H1 (cell line): ENCODE results near the gene GUCY2D. TPM values are rescaled to one million over a fixed set of nuclear protein-coding genes. Genes with fewer than 3 reads are reported as not detected.

Experiments
- CTCF ChIA-PET: fragments of 300-600 bp; sonication (Branson Sonifier 250); formaldehyde crosslinking; loops from one replicate; lab custom pipeline; 2021; ENCODE audit not compliant: partially characterized antibody; lab: Charles Lee
- POLR2A ChIA-PET: fragments of 300-600 bp; sonication (Branson Sonifier 250); formaldehyde crosslinking; loops from one replicate; lab custom pipeline; 2021; ENCODE audit warnings: inconsistent platforms; ENCODE audit not compliant: partially characterized antibody; lab: Charles Lee
- DNase-seq, 2 experiments: peaks; one replicate each; pipeline versions ENCODE4 v3.0.0 to v3.0.0-alpha.2; 2010 to 2022; ENCODE audit warnings: low spot score in 2 of 2, low read depth in 1 of 2, mixed read lengths in 1 of 2
- FAIRE-seq: peaks from 2 replicates; lab custom pipeline; 2011; peaks lifted over from hg19 to GRCh38; lab: Jason Lieb, UNC
- H2AFZ ChIP-seq: 2 replicates; pipeline ENCODE4 v1.8.1; 2012; ENCODE audit warnings: low read length, inconsistent platforms
- H2AK5ac ChIP-seq: 2 replicates; pipeline ENCODE4 v1.6.1; 2013; ENCODE audit warnings: low read depth, low read length
- H2BK120ac ChIP-seq: replicated peaks from 2 replicates; pipeline ENCODE3; 2013; ENCODE audit warnings: low read depth, low read length, inconsistent platforms
- H2BK12ac ChIP-seq: 2 replicates; pipeline ENCODE4 v1.6.1; 2013; ENCODE audit warnings: low read depth, low read length
- H2BK15ac ChIP-seq: 2 replicates; pipeline ENCODE4 v1.6.1; 2013; ENCODE audit warnings: low read length
- H2BK20ac ChIP-seq: 2 replicates; pipeline ENCODE4 v1.6.1; 2013; ENCODE audit warnings: low read length
- H2BK5ac ChIP-seq: 2 replicates; pipeline ENCODE4 v1.6.1; 2013; ENCODE audit warnings: low read depth, low read length
- H3K14ac ChIP-seq: 2 replicates; pipeline ENCODE4 v1.6.1; 2013; ENCODE audit warnings: inconsistent platforms; ENCODE audit not compliant: insufficient read length
- H3K18ac ChIP-seq: 2 replicates; pipeline ENCODE4 v1.6.1; 2013; ENCODE audit warnings: low read length; ENCODE audit errors: extremely low read depth
- H3K23ac ChIP-seq: 2 replicates; pipeline ENCODE4 v1.6.1; 2013; ENCODE audit warnings: inconsistent platforms; ENCODE audit not compliant: insufficient read length
- H3K23me2 ChIP-seq: 2 replicates; pipeline ENCODE4 v1.6.1; 2013; ENCODE audit warnings: low read depth, low read length
- H3K27ac ChIP-seq: 2 replicates; pipeline ENCODE4 v1.6.1; 2011; ENCODE audit warnings: low read depth, low read length, inconsistent platforms
- H3K27me3 ChIP-seq, 4 experiments: replicated peaks in 1 of 4; 1 replicate in 1 of 4; 2 replicates in 3 of 4; pipeline versions ENCODE4 v1.6.1 to v1.8.1; 2011 to 2013; ENCODE audit warnings: low read length in 3 of 4, mild to moderate bottlenecking in 3 of 4, inconsistent platforms in 2 of 4, mixed read lengths in 2 of 4, moderate library complexity in 1 of 4; ENCODE audit not compliant: control insufficient read depth in 3 of 4, insufficient read depth in 3 of 4; ENCODE audit errors: extremely low read depth in 1 of 4
- H3K36me3 ChIP-seq, 4 experiments: 2 replicates each; pipeline versions ENCODE4 v1.6.1 to v1.8.1; 2011 to 2013; ENCODE audit warnings: mild to moderate bottlenecking in 4 of 4, low read length in 3 of 4, moderate library complexity in 2 of 4, control low read depth in 1 of 4, inconsistent platforms in 1 of 4; ENCODE audit not compliant: insufficient read depth in 4 of 4, control insufficient read depth in 2 of 4
- H3K4ac ChIP-seq: replicated peaks from 2 replicates; pipeline ENCODE3; 2013; ENCODE audit warnings: low read length, low read depth, mixed read lengths, inconsistent platforms; ENCODE audit not compliant: insufficient read length
- H3K4me1 ChIP-seq, 4 experiments: replicated peaks in 1 of 4; 1 replicate in 1 of 4; 2 replicates in 3 of 4; pipeline versions ENCODE4 v1.6.1 to v1.8.1; 2011 to 2013; ENCODE audit warnings: low read length in 3 of 4, inconsistent platforms in 2 of 4, mixed read lengths in 1 of 4; ENCODE audit not compliant: insufficient read depth in 4 of 4, control insufficient read depth in 3 of 4
- H3K4me2 ChIP-seq, 2 experiments: 2 replicates each; pipeline versions ENCODE4 v1.6.1 to v1.8.1; 2011 to 2013; ENCODE audit warnings: low read depth in 2 of 2, low read length in 2 of 2, control low read depth in 1 of 2, inconsistent platforms in 1 of 2, mild to moderate bottlenecking in 1 of 2; ENCODE audit not compliant: insufficient read depth in 1 of 2
- H3K4me3 ChIP-seq, 4 experiments: fragments of 200-600, 300-600 bp in 1 of 4; sonication (generic), shearing (Covaris generic), sonication (Bioruptor Twin) in 1 of 4; 2 replicates each; pipeline versions ENCODE4 v1.5.1 to v1.8.1; 2011 to 2016; ENCODE audit warnings: low read length in 4 of 4, low read depth in 3 of 4, control low read depth in 2 of 4, inconsistent platforms in 2 of 4, mild to moderate bottlenecking in 2 of 4, mixed read lengths in 1 of 4, moderate library complexity in 1 of 4; ENCODE audit not compliant: insufficient read depth in 2 of 4; ENCODE audit errors: extremely low read depth in 1 of 4
- H3K56ac ChIP-seq: replicated peaks from 2 replicates; pipeline ENCODE3; 2013; ENCODE audit warnings: low read depth, mild to moderate bottlenecking, mixed read lengths, low read length, inconsistent platforms; ENCODE audit not compliant: insufficient read length
- H3K79me1 ChIP-seq: 2 replicates; pipeline ENCODE4 v1.6.1; 2013; ENCODE audit warnings: low read depth, low read length, control low read depth
- H3K79me2 ChIP-seq, 2 experiments: 2 replicates each; pipeline versions ENCODE4 v1.6.1 to v1.8.1; 2012 to 2013; ENCODE audit warnings: low read length in 2 of 2, mild to moderate bottlenecking in 2 of 2, inconsistent platforms in 1 of 2; ENCODE audit not compliant: insufficient read depth in 2 of 2, control insufficient read depth in 1 of 2
- H3K9ac ChIP-seq, 4 experiments: replicated peaks in 1 of 4; 1 replicate in 1 of 4; 2 replicates in 3 of 4; pipeline versions ENCODE4 v1.6.1 to v1.8.1; 2011 to 2013; ENCODE audit warnings: low read depth in 3 of 4, low read length in 3 of 4, control low read depth in 2 of 4, mild to moderate bottlenecking in 2 of 4, moderate library complexity in 2 of 4, inconsistent platforms in 1 of 4; ENCODE audit errors: extremely low read depth in 1 of 4
- H3K9me3 ChIP-seq, 2 experiments: 2 replicates each; pipeline versions ENCODE4 v1.6.1 to v1.8.1; 2012 to 2013; ENCODE audit warnings: mild to moderate bottlenecking in 2 of 2, moderate library complexity in 2 of 2, control low read depth in 1 of 2, inconsistent platforms in 1 of 2, low read depth in 1 of 2, low read length in 1 of 2, mixed read lengths in 1 of 2; ENCODE audit not compliant: insufficient read depth in 2 of 2
- H4K20me1 ChIP-seq, 2 experiments: replicated peaks in 1 of 2; 2 replicates each; pipeline versions ENCODE3 to v1.8.1; 2011 to 2013; ENCODE audit warnings: inconsistent platforms in 2 of 2, low read length in 2 of 2, mild to moderate bottlenecking in 1 of 2; ENCODE audit not compliant: insufficient read depth in 2 of 2, control insufficient read depth in 1 of 2
- H4K5ac ChIP-seq: 2 replicates; pipeline ENCODE4 v1.6.1; 2013; ENCODE audit warnings: low read length, low read depth, mixed read lengths, inconsistent platforms; ENCODE audit not compliant: insufficient read length
- H4K8ac ChIP-seq: 2 replicates; pipeline ENCODE4 v1.8.0; 2013; ENCODE audit warnings: mild to moderate bottlenecking, moderate library complexity, low read length, inconsistent platforms; ENCODE audit not compliant: insufficient read depth; ENCODE audit errors: extremely low read depth
- H4K91ac ChIP-seq: replicated peaks from 2 replicates; pipeline ENCODE3; 2013; ENCODE audit warnings: low read length, mixed read lengths, inconsistent platforms; ENCODE audit not compliant: insufficient read length
- RBBP5 ChIP-seq: IDR thresholded peaks from 2 replicates; pipeline ENCODE4 v1.7.1; 2012; ENCODE audit warnings: low read depth, mild to moderate bottlenecking, inconsistent platforms, low read length, moderate library complexity, borderline replicate concordance
- WGBS, 2 experiments: shearing (Covaris generic) in 1 of 2; methylation state at CpG; one replicate each; pipeline versions ENCODE4 v1.1.6 to v1.1.7; 2013 to 2015; ENCODE audit warnings: low lambda C conversion rate in 2 of 2, mixed read lengths in 2 of 2, inconsistent platforms in 1 of 2, low coverage in 1 of 2, missing lambda C conversion rate in 1 of 2; ENCODE audit not compliant: insufficient replicate concordance in 2 of 2, insufficient coverage in 1 of 2, insufficient read length in 1 of 2; ENCODE audit errors: extremely low coverage in 1 of 2, missing lambda C conversion rate in 1 of 2; 5-methylcytosine and 5-hydroxymethylcytosine counted together
- polyA plus RNA-seq, 7 experiments: library from polyadenylated mRNA; depleted of rRNA in 3 of 7; stranded (reverse) in 5 of 7; unstranded in 2 of 7; fragments of >200 nt in 5 of 7; fragments of 200-250 nt in 2 of 7; gene quantifications; 1 replicate in 5 of 7; 2 replicates in 1 of 7; 4 replicates in 1 of 7; pipeline versions ENCODE4 v1.2.1 to v1.2.3, GENCODE V29; 2011 to 2013; ENCODE audit warnings: missing spikeins in 2 of 7, mixed read lengths in 2 of 7
- total RNA-seq: library from RNA; stranded (reverse); fragmentation: NEBNext Ultra II Directional; extraction: Animal tissue kit (Norgen Biotek cat#: 25700); gene quantifications from 2 replicates; pipeline ENCODE4 v1.2.1, GENCODE V29; 2021

GUCY2D gene
- total and polyA plus RNA-seq, 2 of the 8 experiments (the other 6 are each of a cell fraction or from before 2014, with no cell fraction given), result 0.20 to 0.48 TPM

GRCh38 chr17:8059131-8059530, 56.7 kb downstream of the GUCY2D start:
- TF ChIP-seq RBBP5, result no peak
- TF ChIP-seq, all 59 proteins: peak for 0
- Histone ChIP-seq H3K79me1 (no peaks in the 10 kb centered on the region), H2AFZ (no peak overlapping the region), H2BK15ac (no peak overlapping the region), H3K4me2 (no peak overlapping the region), H3K18ac (no peak overlapping the region), H3K4ac (no peak overlapping the region), H2BK12ac (no peak overlapping the region), H3K23me2 (peaks cover 5% of the 10 kb centered on the region; the same call in 1 of the 2 replicates), H2BK5ac (no peak overlapping the region), H2BK120ac (no peak overlapping the region), H3K79me2 (no peaks in the 10 kb centered on the region), H4K8ac (no peak overlapping the region), H3K36me3 (no peaks in the 10 kb centered on the region), H3K27ac (no peak overlapping the region), H2BK20ac (no peak overlapping the region), H4K91ac (no peak overlapping the region), H4K5ac (no peak overlapping the region), H3K4me1 (peaks cover 5 to 20% (median 10%) of the 10 kb centered on the region in 4 experiments; a peak in 6 of 7 replicates), H2AK5ac (no peak overlapping the region; the same call in 1 of the 2 replicates), H3K9ac (no peak overlapping the region), H3K9me3 (no peaks in the 10 kb centered on the region), H3K23ac (no peak overlapping the region), H3K14ac (no peak overlapping the region), H4K20me1 (no peaks in the 10 kb centered on the region), H3K27me3 (peaks cover 5 to 24% (median 20%) of the 10 kb centered on the region in 4 experiments; a peak in 5 of 7 replicates), H3K4me3 (no peak overlapping the region), H3K56ac (no peak overlapping the region)
- DNase-seq (no peak), FAIRE-seq (no peak)
- WGBS, 2 experiments, result 82% methylated on average over 7 of the region's 7 CpGs; no CpG with 5 or more reads in 1 of the 2 experiments
- POLR2A ChIA-PET, result interaction anchor here (0.7 to 3.3 kb wide), 3 partner anchors 39 to 115 kb away, joined by 5 to 17 read pairs (median 7); no protein-coding TSS in a partner anchor
- CTCF ChIA-PET, result interaction anchor here (0.7 to 11.6 kb wide), 22 partner anchors 12 to 322 kb away, joined by 3 to 270 read pairs (median 10); partner anchors contain the start of genes ALOX12B, ALOXE3 and HES7
